ENCODE results near the gene ALKBH4. TPM values are rescaled to one million over a fixed set of nuclear protein-coding genes. Genes with fewer than 3 reads are reported as not detected.

ALKBH4 gene
- total and polyA plus RNA-seq, 10 of the 15 experiments (the other 5 are each of a cell fraction or from before 2014, with no cell fraction given), result 4.1 to 16.9 (median 11.3) TPM

DNA sequence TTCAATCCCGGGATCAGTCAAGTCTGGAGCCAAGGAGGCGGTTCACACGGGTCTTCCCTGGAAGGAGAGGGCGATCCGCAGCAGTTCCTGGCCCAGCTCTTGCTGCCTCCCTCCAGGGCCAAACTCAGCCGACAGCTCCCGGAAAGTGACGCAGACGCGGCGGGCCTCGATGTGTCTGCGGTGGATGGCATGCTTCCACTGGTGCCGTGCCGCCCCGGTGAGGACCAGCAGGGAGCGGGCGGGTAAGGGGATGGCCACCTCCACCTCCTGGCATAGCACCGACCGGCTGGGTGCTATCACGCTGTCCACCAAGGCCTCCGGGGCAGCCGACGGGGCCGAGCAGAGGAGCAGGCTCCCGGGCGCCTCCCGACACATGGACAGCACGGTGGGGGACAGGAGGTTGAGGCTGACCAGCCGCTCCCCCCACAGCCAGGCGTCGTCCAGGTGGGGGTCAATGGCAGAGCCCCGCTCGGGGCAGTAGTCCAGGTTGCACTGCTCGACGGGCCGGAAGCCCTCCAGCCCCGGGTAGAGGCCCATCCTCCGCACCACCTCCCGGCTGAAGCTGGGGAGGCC, 7.2 kb downstream of the ALKBH4 start:
- ChIA-PET SMC1A (ENCODE audit: uncharacterized antibody, unreplicated experiment) (no interaction called here), CTCF (interaction anchor here (3.2 kb wide), 1 partner anchor 53 kb away, joined by 14 read pairs; no protein-coding TSS in a partner anchor), RAD21 (ENCODE audit: unreplicated experiment) (interaction anchor here (1.5 kb wide), 1 partner anchor 9 kb away, joined by 3 read pairs; no protein-coding TSS in a partner anchor), POLR2A (no interaction called here)
- Histone ChIP-seq H3K4me2 (ENCODE audit: control insufficient read depth, insufficient read depth) (no peak overlapping the region), H3K36me3 (ENCODE audit: control insufficient read depth in 2 of 2, insufficient read depth in 2 of 2, low read length in 1 of 2) (peaks cover 11% of the 10 kb centered on the region in 2 experiments), H3K79me2 (ENCODE audit: control insufficient read depth, insufficient read depth, low read length) (peaks cover 4% of the 10 kb centered on the region; the same call in 1 of the 2 replicates), H3K4me3 (no peak overlapping the region), H3K27me3 (replicated peaks in 1 of 2; ENCODE audit: control insufficient read depth in 2 of 2, insufficient read depth in 2 of 2, low read length in 1 of 2) (no peaks in the 10 kb centered on the region), H3K27ac (ENCODE audit: control insufficient read depth, insufficient read depth) (no peak overlapping the region), H3K4me1 (ENCODE audit: control insufficient read depth, insufficient read depth, low read length) (no peaks in the 10 kb centered on the region), H2AFZ (ENCODE audit: control insufficient read depth, low read depth, low read length) (no peak overlapping the region), H3K9me3 (replicated peaks; ENCODE audit: control insufficient read depth, insufficient read depth, low read length) (no peaks in the 10 kb centered on the region), H4K20me1 (ENCODE audit: control insufficient read depth, insufficient read depth) (no peaks in the 10 kb centered on the region), H3K9ac (ENCODE audit: control insufficient read depth, insufficient read depth, low read length) (no peak overlapping the region)
- BruUV-seq (replicated peaks), result no TSS peak
- in situ Hi-C loops (cut with MboI), result loop anchor here (10.0 kb wide), 1 partner anchor 53 kb away; no protein-coding TSS in a partner anchor
- FAIRE-seq (no peak), DNase-seq (ENCODE audit: low read depth, low spot score) (no peak), ATAC-seq (no peak)
- 94% methylated on average over 40 of the region's 40 CpGs for WGBS (ENCODE audit: insufficient coverage, insufficient replicate concordance, low lambda C conversion rate, missing lambda C conversion rate)
- intact Hi-C loops (cut with micrococcal nuclease; ENCODE audit: unreplicated experiment), result no loop called here
- TF ChIP-seq BACH1 (IDR thresholded peaks at IDR 0.05; ENCODE audit: borderline replicate concordance) (no peak), YBX1 (IDR thresholded peaks at IDR 0.05) (no peak), CUX1 (IDR thresholded peaks at IDR 0.05; ENCODE audit: insufficient replicate concordance, low read depth, low read length) (no peak), NBN (IDR thresholded peaks at IDR 0.05) (no peak), NKRF (conservative IDR thresholded peaks at IDR 0.05) (no peak), NR2C2 (IDR thresholded peaks at IDR 0.05; ENCODE audit: borderline replicate concordance, control insufficient read depth, insufficient read length, low read depth) (no peak), IKZF1 (conservative IDR thresholded peaks at IDR 0.05) (no peak), RUNX3 (IDR thresholded peaks at IDR 0.05; ENCODE audit: low read length) (no peak), SIN3A (IDR thresholded peaks at IDR 0.05; ENCODE audit: low read depth, low read length) (no peak), FOXM1 (IDR thresholded peaks at IDR 0.05; ENCODE audit: low read depth, low read length) (no peak), YY1 (IDR thresholded peaks at IDR 0.05; ENCODE audit: low read depth, low read length) (no peak), GATAD2B (conservative IDR thresholded peaks at IDR 0.05; ENCODE audit: low read depth) (no peak), ZNF687 (IDR thresholded peaks at IDR 0.05) (no peak), ZSCAN29 (IDR thresholded peaks at IDR 0.05) (no peak)

Measured in GM12878 (cell line).